ENCODE results near the gene SOSTDC1.
"Not testable (repeated sequence)": the region's sequence is repeated elsewhere in the genome, so short reads cannot be mapped to it uniquely, and the experiment has no call there.

Gene SOSTDC1

GRCh38 chr7:16463949-16464715 lies 1.4 kb downstream of the SOSTDC1 start:
- TF ChIP-seq CTCF (IDR thresholded peaks at IDR 0.05; ENCODE audit: insufficient read depth, low read length, missing control alignments), result no peak
- ChIA-PET POLR2A (no interaction called here), CTCF (no interaction called here)
- DNase-seq (ENCODE audit: low read depth, low spot score), result no peak
- H3K4me3 ChIP-seq (ENCODE audit: low read depth, low read length), result no peak overlapping the region

- CTCF ChIA-PET, result interaction anchor here (1.0 kb wide), 1 partner anchor 101 kb away, joined by 3 read pairs; no protein-coding TSS in a partner anchor
- POLR2A ChIA-PET, result no interaction called here
- TF ChIP-seq CTCF (IDR thresholded peaks at IDR 0.05; ENCODE audit: insufficient read depth, low read length, missing control alignments), result no peak
- no peak for DNase-seq (ENCODE audit: low read depth, low spot score)
- no peak overlapping the region for H3K4me3 ChIP-seq (ENCODE audit: low read depth, low read length)
Measured at GRCh38 chr7:16463520-16463919, 2.0 kb downstream of the SOSTDC1 start.

GRCh38 chr7:16462431-16462889 lies 3.1 kb downstream of the SOSTDC1 start:
- no peak for TF ChIP-seq CTCF (IDR thresholded peaks at IDR 0.05; ENCODE audit: insufficient read depth, low read length, missing control alignments)
- CTCF ChIA-PET, result interaction anchor here (1.0 kb wide), 1 partner anchor 102 kb away, joined by 3 read pairs; no protein-coding TSS in a partner anchor
- POLR2A ChIA-PET, result no interaction called here
- DNase-seq (ENCODE audit: low read depth, low spot score), result no peak
- H3K4me3 ChIP-seq (ENCODE audit: low read depth, low read length), result no peak overlapping the region

- ChIA-PET CTCF (no interaction called here), POLR2A (no interaction called here)
- DNase-seq (ENCODE audit: low read depth, low spot score), result no peak
- H3K4me3 ChIP-seq (ENCODE audit: low read depth, low read length), result no peak overlapping the region
- TF ChIP-seq CTCF (IDR thresholded peaks at IDR 0.05; ENCODE audit: insufficient read depth, low read length, missing control alignments), result no peak
Measured at GRCh38 chr7:16460789-16461493, 4.6 kb downstream of the SOSTDC1 start.

GRCh38 chr7:16456303-16456702 lies 9.2 kb downstream of the SOSTDC1 start:
- POLR2A ChIA-PET; H3K4me3 ChIP-seq (ENCODE audit: low read depth, low read length); DNase-seq (ENCODE audit: low read depth, low spot score); CTCF ChIA-PET: not testable (repeated sequence)

GRCh38 chr7:16455591-16455990 lies 9.9 kb downstream of the SOSTDC1 start:
- ChIA-PET CTCF (interaction anchor here (0.6 kb wide), 1 partner anchor 12 kb away, joined by 3 read pairs; no protein-coding TSS in a partner anchor), POLR2A (no interaction called here)
- no peak for TF ChIP-seq CTCF (IDR thresholded peaks at IDR 0.05; ENCODE audit: insufficient read depth, low read length, missing control alignments)
- DNase-seq (ENCODE audit: low read depth, low spot score), result no peak
- H3K4me3 ChIP-seq (ENCODE audit: low read depth, low read length), result no peak overlapping the region

All from AG04449 (cell line).